Neural progenitor cell (in vitro differentiated cells): ENCODE measurements around the gene ARVCF.

Experiments used
- CTCF ChIP-seq: fragments of 200-600 bp; sonication (generic); IDR thresholded peaks from 2 replicates; pipeline ENCODE4 v1.5.1; 2017; ENCODE audit warnings: antibody characterized with exemption, mild to moderate bottlenecking
- EZH2 ChIP-seq: fragments of 200-600 bp; sonication (generic); IDR thresholded peaks from 2 replicates; pipeline ENCODE4 v1.6.1; 2017; ENCODE audit warnings: antibody characterized with exemption, mild to moderate bottlenecking, moderate library complexity
- EZH2phosphoT487 ChIP-seq: fragments of 200-600 bp; sonication (generic); IDR thresholded peaks from 2 replicates; pipeline ENCODE4 v1.6.1; 2017; ENCODE audit warnings: antibody characterized with exemption

GRCh38 chr22:20064545-20065262, 48.1 kb upstream of the ARVCF start:
- TF ChIP-seq EZH2 (no peak), CTCF (no peak), EZH2phosphoT487 (no peak)
